H9 (cell line): ENCODE measurements around the gene VPREB3. TPM values are rescaled to one million over a fixed set of nuclear protein-coding genes. Genes with fewer than 3 reads are reported as not detected.

Experiments used
- DNase-seq: peaks from one replicate; pipeline ENCODE4 v3.0.0-alpha.2; 2017
- H2AFZ ChIP-seq: one replicate; pipeline ENCODE4 v1.6.1; 2013; ENCODE audit warnings: mild to moderate bottlenecking, low read length, control low read depth, moderate library complexity
- H2AK5ac ChIP-seq: 2 replicates; pipeline ENCODE4 v1.6.1; 2013; ENCODE audit warnings: low read length, control low read depth, mixed read lengths; ENCODE audit not compliant: insufficient read length
- H2BK120ac ChIP-seq: one replicate; pipeline ENCODE4 v1.6.1; 2013; ENCODE audit warnings: low read depth, mild to moderate bottlenecking, low read length, control low read depth, inconsistent platforms; ENCODE audit not compliant: poor library complexity, severe bottlenecking
- H2BK12ac ChIP-seq: 2 replicates; pipeline ENCODE4 v1.6.1; 2013; ENCODE audit warnings: low read length, control low read depth, mixed read lengths, low read depth; ENCODE audit not compliant: insufficient read length
- H2BK15ac ChIP-seq: 2 replicates; pipeline ENCODE4 v1.6.1; 2013; ENCODE audit warnings: low read depth, low read length, control low read depth
- H2BK20ac ChIP-seq: one replicate; pipeline ENCODE4 v1.6.1; 2013; ENCODE audit warnings: low read depth, mild to moderate bottlenecking, low read length, control low read depth, inconsistent platforms; ENCODE audit not compliant: poor library complexity, severe bottlenecking
- H2BK5ac ChIP-seq: 2 replicates; pipeline ENCODE4 v1.6.1; 2013; ENCODE audit warnings: low read length, control low read depth, mixed read lengths; ENCODE audit not compliant: insufficient read length
- H3K14ac ChIP-seq: 2 replicates; pipeline ENCODE4 v1.6.1; 2013; ENCODE audit warnings: low read length, control low read depth; ENCODE audit not compliant: insufficient read depth
- H3K18ac ChIP-seq: 2 replicates; pipeline ENCODE4 v1.6.1; 2013; ENCODE audit warnings: low read depth, mild to moderate bottlenecking, mixed read lengths, low read length, control low read depth; ENCODE audit not compliant: insufficient read length
- H3K23ac ChIP-seq: 2 replicates; pipeline ENCODE4 v1.6.1; 2013; ENCODE audit warnings: low read length, control low read depth, mixed read lengths, low read depth; ENCODE audit not compliant: insufficient read length
- H3K23me2 ChIP-seq: 2 replicates; pipeline ENCODE4 v1.6.1; 2013; ENCODE audit warnings: low read depth, mild to moderate bottlenecking, mixed read lengths, low read length, control low read depth; ENCODE audit not compliant: insufficient read length, poor library complexity, severe bottlenecking
- H3K27ac ChIP-seq: 2 replicates; pipeline ENCODE4 v1.5.1; 2013; ENCODE audit warnings: low read length, control low read depth, mixed read lengths, low read depth; ENCODE audit not compliant: insufficient read length
- H3K27me3 ChIP-seq: 2 replicates; pipeline ENCODE4 v1.6.1; 2013; ENCODE audit warnings: low read length, control low read depth, inconsistent platforms; ENCODE audit not compliant: insufficient read depth
- H3K4ac ChIP-seq: 2 replicates; pipeline ENCODE4 v1.6.1; 2013; ENCODE audit warnings: low read depth, mild to moderate bottlenecking, control low read depth, inconsistent platforms, low read length, moderate library complexity
- H3K4me1 ChIP-seq: 2 replicates; pipeline ENCODE4 v1.6.1; 2013; ENCODE audit warnings: low read length, control low read depth, inconsistent platforms; ENCODE audit not compliant: insufficient read depth
- H3K4me2 ChIP-seq: 2 replicates; pipeline ENCODE4 v1.6.1; 2013; ENCODE audit warnings: low read length, control low read depth, mixed read lengths; ENCODE audit not compliant: insufficient read length, insufficient read depth
- H3K56ac ChIP-seq: 2 replicates; pipeline ENCODE4 v1.6.1; 2013; ENCODE audit warnings: low read depth, mild to moderate bottlenecking, mixed read lengths, low read length, control low read depth; ENCODE audit not compliant: insufficient read length
- H3K79me1 ChIP-seq: 2 replicates; pipeline ENCODE4 v1.6.1; 2013; ENCODE audit warnings: low read depth, mild to moderate bottlenecking, moderate library complexity, low read length, control low read depth, inconsistent platforms; ENCODE audit not compliant: insufficient read depth, poor library complexity, severe bottlenecking
- H3K79me2 ChIP-seq: 2 replicates; pipeline ENCODE4 v1.6.1; 2013; ENCODE audit warnings: low read length, control low read depth, inconsistent platforms; ENCODE audit not compliant: insufficient read depth
- H3K9ac ChIP-seq: 2 replicates; pipeline ENCODE4 v1.6.1; 2013; ENCODE audit warnings: low read length, control low read depth, mixed read lengths; ENCODE audit not compliant: insufficient read length; ENCODE audit errors: extremely low read depth
- H3K9me3 ChIP-seq: one replicate; pipeline ENCODE4 v1.6.1; 2013; ENCODE audit warnings: low read depth, low read length, inconsistent platforms; ENCODE audit not compliant: control insufficient read depth
- H3T11ph ChIP-seq: one replicate; pipeline ENCODE4 v1.6.1; 2013; ENCODE audit warnings: mild to moderate bottlenecking, low read length, control low read depth, inconsistent platforms
- H4K20me1 ChIP-seq: one replicate; pipeline ENCODE4 v1.6.1; 2013; ENCODE audit not compliant: control insufficient read depth, insufficient read length, insufficient read depth
- H4K5ac ChIP-seq: 2 replicates; pipeline ENCODE4 v1.6.1; 2013; ENCODE audit warnings: low read depth, mild to moderate bottlenecking, mixed read lengths, low read length, control low read depth; ENCODE audit not compliant: insufficient read length
- H4K8ac ChIP-seq: replicated peaks from 2 replicates; pipeline ENCODE4 v1.6.1; 2013; ENCODE audit warnings: low read length, control low read depth, mixed read lengths, low read depth; ENCODE audit not compliant: insufficient read length
- H4K91ac ChIP-seq: 2 replicates; pipeline ENCODE4 v1.6.1; 2013; ENCODE audit warnings: low read depth, mild to moderate bottlenecking, moderate library complexity, mixed read lengths, low read length, control low read depth; ENCODE audit not compliant: insufficient read length
- H3K27ac Mint-ChIP-seq, 3 experiments: 2 replicates in 2 of 3; 3 replicates in 1 of 3; pipeline ENCODE4 v1.8.0; 2020 to 2021; ENCODE audit warnings: mixed read lengths in 3 of 3, mild to moderate bottlenecking in 1 of 3, moderate library complexity in 1 of 3
- H3K27me3 Mint-ChIP-seq: 2 replicates; pipeline ENCODE4 v1.8.0; 2021; ENCODE audit warnings: low read depth, mild to moderate bottlenecking, moderate library complexity, mixed read lengths
- H3K36me3 Mint-ChIP-seq, 3 experiments: 2 replicates in 2 of 3; 3 replicates in 1 of 3; pipeline ENCODE4 v1.8.0; 2020 to 2021; ENCODE audit warnings: low read depth in 3 of 3, mixed read lengths in 3 of 3; ENCODE audit not compliant: insufficient read depth in 1 of 3
- H3K4me1 Mint-ChIP-seq, 2 experiments: 2 replicates each; pipeline ENCODE4 v1.8.0; 2020; ENCODE audit warnings: mixed read lengths in 2 of 2
- H3K4me3 Mint-ChIP-seq, 2 experiments: 2 replicates in 1 of 2; 3 replicates in 1 of 2; pipeline ENCODE4 v1.8.0; 2020 to 2021; ENCODE audit warnings: mild to moderate bottlenecking in 2 of 2, mixed read lengths in 2 of 2, moderate library complexity in 1 of 2
- H3K9me3 Mint-ChIP-seq, 2 experiments: 2 replicates in 1 of 2; 3 replicates in 1 of 2; pipeline ENCODE4 v1.8.0; 2020; ENCODE audit warnings: mild to moderate bottlenecking in 2 of 2, mixed read lengths in 2 of 2, moderate library complexity in 1 of 2
- WGBS: extraction: QIAGEN DNeasy Blood & Tissue Kit; methylation state at CpG from one replicate; pipeline ENCODE4 v1.1.7; 2013; ENCODE audit warnings: missing lambda C conversion rate, low lambda C conversion rate, mixed read lengths; ENCODE audit not compliant: insufficient read length; ENCODE audit errors: extremely low coverage; 5-methylcytosine and 5-hydroxymethylcytosine counted together
- total RNA-seq: library from RNA; stranded (reverse); gene quantifications from 2 replicates; pipeline ENCODE4 v1.2.1, GENCODE V29; 2021
- TF ChIP-seq, protein P1 (sequence below): fragments of 200-600 bp; sonication (generic); conservative IDR thresholded peaks from 3 replicates; pipeline ENCODE4 v1.8.0; 2021; ENCODE audit warnings: antibody characterized with exemption, mild to moderate bottlenecking

The VPREB3 gene
- total RNA-seq, 1 experiment from 2014 or later = 0.50 TPM

DNA sequence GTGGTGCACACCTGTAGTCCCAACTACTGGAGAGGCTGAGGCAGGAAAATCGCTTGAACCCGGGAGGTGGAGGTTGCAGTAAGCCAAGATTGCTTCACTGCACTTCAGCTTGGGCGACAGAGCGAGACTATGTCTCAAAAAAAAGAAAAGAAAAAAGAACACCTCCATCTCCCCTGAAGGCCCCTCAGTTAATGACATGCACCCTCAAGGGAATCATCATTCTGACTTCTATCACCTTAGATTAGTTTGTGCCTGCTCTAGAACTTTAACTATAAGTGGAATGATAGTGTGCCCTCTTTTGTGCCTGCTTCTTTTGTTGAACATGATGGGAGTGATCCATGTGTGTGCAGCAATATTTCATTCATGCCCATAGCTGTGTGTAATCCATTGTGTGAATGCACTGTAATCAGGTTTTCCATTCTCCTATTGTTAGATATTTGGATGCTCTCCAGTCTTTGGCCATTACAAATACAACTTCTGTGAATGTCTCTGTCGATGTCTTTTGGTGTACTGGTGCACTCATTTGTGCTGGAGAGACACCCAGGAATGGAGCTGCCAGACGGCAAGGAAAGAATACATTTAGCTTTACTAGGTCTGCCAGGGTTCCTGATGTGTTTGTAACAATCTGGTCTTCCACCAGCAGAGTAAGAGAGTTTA lies 883 bp upstream of the VPREB3 start:
- Mint-ChIP-seq H3K4me1 (peaks cover 13 to 41% of the 10 kb centered on the region in 2 experiments), H3K27ac (no peak overlapping the region), H3K4me3 (no peak overlapping the region), H3K9me3 (no peaks in the 10 kb centered on the region; a peak in 1 of 5 replicates), H3K36me3 (no peaks in the 10 kb centered on the region), H3K27me3 (peaks cover 14% of the 10 kb centered on the region)
- no peak overlapping the region for H2AFZ ChIP-seq
- H4K20me1 ChIP-seq = no peaks in the 10 kb centered on the region
- no CpG with 5 or more reads among the region's 6 CpGs for WGBS
- no peaks in the 10 kb centered on the region for H3K79me1 ChIP-seq
- no peak overlapping the region for H2BK5ac ChIP-seq
- H3K9me3 ChIP-seq = no peaks in the 10 kb centered on the region
- H2BK20ac ChIP-seq = no peak overlapping the region
- no peaks in the 10 kb centered on the region for H3K79me2 ChIP-seq
- H3K27ac ChIP-seq = no peak overlapping the region
- no peak overlapping the region for H3T11ph ChIP-seq
- no peak overlapping the region for H3K4ac ChIP-seq
- no peak overlapping the region for H2BK15ac ChIP-seq
- H3K14ac ChIP-seq = no peak overlapping the region
- no peak overlapping the region for H2BK120ac ChIP-seq
- no peak for DNase-seq
- no peak overlapping the region for H3K9ac ChIP-seq
- no peak overlapping the region for H3K18ac ChIP-seq
- H2BK12ac ChIP-seq = no peak overlapping the region
- TF ChIP-seq, protein P1, sequence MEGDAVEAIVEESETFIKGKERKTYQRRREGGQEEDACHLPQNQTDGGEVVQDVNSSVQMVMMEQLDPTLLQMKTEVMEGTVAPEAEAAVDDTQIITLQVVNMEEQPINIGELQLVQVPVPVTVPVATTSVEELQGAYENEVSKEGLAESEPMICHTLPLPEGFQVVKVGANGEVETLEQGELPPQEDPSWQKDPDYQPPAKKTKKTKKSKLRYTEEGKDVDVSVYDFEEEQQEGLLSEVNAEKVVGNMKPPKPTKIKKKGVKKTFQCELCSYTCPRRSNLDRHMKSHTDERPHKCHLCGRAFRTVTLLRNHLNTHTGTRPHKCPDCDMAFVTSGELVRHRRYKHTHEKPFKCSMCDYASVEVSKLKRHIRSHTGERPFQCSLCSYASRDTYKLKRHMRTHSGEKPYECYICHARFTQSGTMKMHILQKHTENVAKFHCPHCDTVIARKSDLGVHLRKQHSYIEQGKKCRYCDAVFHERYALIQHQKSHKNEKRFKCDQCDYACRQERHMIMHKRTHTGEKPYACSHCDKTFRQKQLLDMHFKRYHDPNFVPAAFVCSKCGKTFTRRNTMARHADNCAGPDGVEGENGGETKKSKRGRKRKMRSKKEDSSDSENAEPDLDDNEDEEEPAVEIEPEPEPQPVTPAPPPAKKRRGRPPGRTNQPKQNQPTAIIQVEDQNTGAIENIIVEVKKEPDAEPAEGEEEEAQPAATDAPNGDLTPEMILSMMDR = no peak
- no peak overlapping the region for H3K23ac ChIP-seq
- H4K8ac ChIP-seq = no peak overlapping the region
- H3K4me2 ChIP-seq = no peak overlapping the region
- H3K56ac ChIP-seq = no peak overlapping the region
- no peak overlapping the region for H4K5ac ChIP-seq
- no peaks in the 10 kb centered on the region for H3K27me3 ChIP-seq
- H2AK5ac ChIP-seq = no peak overlapping the region
- H3K23me2 ChIP-seq = peaks cover 6% of the 10 kb centered on the region
- H4K91ac ChIP-seq = no peak overlapping the region
- no peaks in the 10 kb centered on the region; the same call in 1 of the 2 replicates for H3K4me1 ChIP-seq
